Sigmoid colon (tissue), 7 donors: ENCODE results near the gene STK40. TPM values are rescaled to one million over a fixed set of nuclear protein-coding genes. Genes with fewer than 3 reads are reported as not detected.

Experiments
- DNase-seq: peaks from one replicate; pipeline ENCODE4 v3.0.0-alpha.2; 2019
- H3K27ac ChIP-seq, 4 donors: fragments of 200-600 bp; sonication (generic); one replicate each; pipeline ENCODE4 v1.5.1; 2016 to 2019; ENCODE audit warnings: mild to moderate bottlenecking in 1 of 4
- H3K27me3 ChIP-seq, 3 donors: fragments of 200-600 bp; sonication (generic); one replicate each; pipeline ENCODE4 v1.5.1; 2019; ENCODE audit warnings: mild to moderate bottlenecking in 1 of 3
- H3K36me3 ChIP-seq, 4 donors: fragments of 200-600 bp; sonication (generic); one replicate each; pipeline ENCODE4 v1.5.1; 2016 to 2019
- H3K4me1 ChIP-seq, 4 donors: fragments of 200-600 bp; sonication (generic); one replicate each; pipeline ENCODE4 v1.5.1; 2017 to 2019
- H3K4me3 ChIP-seq, 4 donors: fragments of 200-600 bp; sonication (generic); one replicate each; pipeline ENCODE4 v1.5.1; 2017 to 2019; ENCODE audit warnings: mild to moderate bottlenecking in 2 of 4, moderate library complexity in 1 of 4
- H3K9me3 ChIP-seq, 4 donors: fragments of 200-600 bp in 3 of 4; sonication (generic) in 3 of 4; one replicate each; pipeline versions ENCODE4 v1.5.1 to v1.6.1; 2013 to 2019
- EP300 ChIP-seq, 4 donors: sonication (generic); formaldehyde crosslinking; IDR thresholded peaks; one replicate each; pipeline ENCODE4 v1.6.1; 2017; ENCODE audit warnings: antibody characterized with exemption in 4 of 4
- POLR2A ChIP-seq, 2 donors: fragments of 450-650 bp; IDR thresholded peaks; one replicate each; pipeline ENCODE4 v1.6.1; 2016; ENCODE audit warnings: antibody characterized with exemption in 2 of 2, mild to moderate bottlenecking in 2 of 2, moderate library complexity in 2 of 2
- POLR2AphosphoS5 ChIP-seq, 4 donors: sonication (generic); formaldehyde crosslinking; IDR thresholded peaks; one replicate each; pipeline ENCODE4 v1.6.1; 2017; ENCODE audit warnings: antibody characterized with exemption in 4 of 4
- WGBS, 2 donors: extraction: QIAGEN DNeasy Blood & Tissue Kit; methylation state at CpG; one replicate each; pipeline ENCODE4 v1.1.7; 2013; 5-methylcytosine and 5-hydroxymethylcytosine counted together
- intact Hi-C: fragments of 100-400 bp; cut with DNase I; formaldehyde crosslinking; loops from one replicate; pipeline ENCODE4 v1.15.1; 2023
- polyA plus RNA-seq, 3 donors: library from polyadenylated mRNA; stranded (reverse); fragments of 200-250 nt; gene quantifications; one replicate each; pipeline ENCODE4 v1.2.3, GENCODE V29; 2013
- total RNA-seq, 4 donors: library from RNA; depleted of rRNA; stranded (reverse); fragments of >200 nt; gene quantifications; one replicate each; pipeline ENCODE4 v1.1.0, GENCODE V29; 2016
- TF ChIP-seq, protein P1 (sequence below), 4 experiments: fragments of 450-650 bp in 3 of 4; fragments of 200-600 bp in 1 of 4; IDR thresholded peaks; one replicate each; pipeline ENCODE4 v1.5.1; 2016 to 2019; ENCODE audit warnings: antibody characterized with exemption in 4 of 4, mild to moderate bottlenecking in 3 of 4, moderate library complexity in 2 of 4
- donor health status: healthy with polysubstance abuse.
- donor health status: Bipolar disorder and iron deficiency.
- donor health status: healthy.

The STK40 gene
- total and polyA plus RNA-seq, 7 donors = 27.6 to 55.6 (median 40.7) TPM

GRCh38 chr1:36372617-36373016, 13.1 kb downstream of the STK40 start:
- DNase-seq = no peak
- 81 to 91% methylated on average over 3 of the region's 3 CpGs for WGBS, 2 donors
- intact Hi-C loops = no loop called here
- H3K9me3 ChIP-seq = no peaks in the 10 kb centered on the region
- no peak for TF ChIP-seq POLR2AphosphoS5 (IDR thresholded peaks at IDR 0.05)
- no peak for TF ChIP-seq POLR2A (IDR thresholded peaks at IDR 0.05)
- TF ChIP-seq, protein P1, sequence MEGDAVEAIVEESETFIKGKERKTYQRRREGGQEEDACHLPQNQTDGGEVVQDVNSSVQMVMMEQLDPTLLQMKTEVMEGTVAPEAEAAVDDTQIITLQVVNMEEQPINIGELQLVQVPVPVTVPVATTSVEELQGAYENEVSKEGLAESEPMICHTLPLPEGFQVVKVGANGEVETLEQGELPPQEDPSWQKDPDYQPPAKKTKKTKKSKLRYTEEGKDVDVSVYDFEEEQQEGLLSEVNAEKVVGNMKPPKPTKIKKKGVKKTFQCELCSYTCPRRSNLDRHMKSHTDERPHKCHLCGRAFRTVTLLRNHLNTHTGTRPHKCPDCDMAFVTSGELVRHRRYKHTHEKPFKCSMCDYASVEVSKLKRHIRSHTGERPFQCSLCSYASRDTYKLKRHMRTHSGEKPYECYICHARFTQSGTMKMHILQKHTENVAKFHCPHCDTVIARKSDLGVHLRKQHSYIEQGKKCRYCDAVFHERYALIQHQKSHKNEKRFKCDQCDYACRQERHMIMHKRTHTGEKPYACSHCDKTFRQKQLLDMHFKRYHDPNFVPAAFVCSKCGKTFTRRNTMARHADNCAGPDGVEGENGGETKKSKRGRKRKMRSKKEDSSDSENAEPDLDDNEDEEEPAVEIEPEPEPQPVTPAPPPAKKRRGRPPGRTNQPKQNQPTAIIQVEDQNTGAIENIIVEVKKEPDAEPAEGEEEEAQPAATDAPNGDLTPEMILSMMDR (IDR thresholded peaks at IDR 0.05) = no peak
- no peak for TF ChIP-seq EP300 (IDR thresholded peaks at IDR 0.05)
- peaks cover 0 to 64% (median 53%) of the 10 kb centered on the region in 4 donors for H3K4me1 ChIP-seq
- no peak overlapping the region for H3K4me3 ChIP-seq
- H3K27me3 ChIP-seq = no peaks in the 10 kb centered on the region
- peaks cover 0 to 5% (median 2%) of the 10 kb centered on the region in 4 donors for H3K36me3 ChIP-seq
- H3K27ac ChIP-seq = peak overlapping the region; percentile 86 to 96 (median 88)

DNA sequence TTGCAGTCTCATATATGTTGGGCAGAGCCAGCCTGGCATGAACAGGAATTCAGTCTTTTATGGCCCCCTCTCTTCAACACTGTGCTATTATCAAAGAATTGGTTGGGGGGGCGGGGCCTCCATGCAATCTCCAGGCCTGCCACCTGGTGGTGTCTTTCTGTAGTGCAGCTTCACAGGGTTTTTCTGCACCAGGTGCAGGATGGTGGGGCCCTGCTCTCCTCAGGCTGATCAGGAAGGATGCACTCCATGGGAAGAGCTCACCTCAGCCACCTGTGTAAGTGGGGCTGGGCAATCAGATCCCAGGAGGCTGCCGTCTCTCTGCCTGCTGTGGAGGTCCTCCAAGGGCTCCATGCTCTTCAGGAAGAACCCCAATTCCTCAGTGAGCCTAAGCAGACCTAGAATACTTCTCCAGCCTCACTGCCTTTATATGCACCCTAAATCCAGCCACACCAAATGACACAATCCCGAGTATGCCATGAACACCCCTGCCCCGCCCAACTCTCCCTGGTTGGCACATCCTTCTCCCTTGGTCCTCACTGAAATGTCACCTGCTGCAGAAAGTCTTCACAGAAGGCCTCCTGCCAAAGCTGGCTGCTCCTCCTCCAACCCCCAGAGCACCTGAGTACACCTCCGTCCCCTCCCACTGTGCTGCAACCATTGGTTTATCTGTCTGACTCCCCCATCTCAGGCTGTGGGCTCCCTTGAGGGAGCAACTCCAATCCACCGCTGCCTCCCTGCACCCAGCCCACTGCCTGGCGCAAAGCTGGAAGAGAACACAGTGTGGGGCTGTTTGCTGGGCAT, 16.5 kb downstream of the STK40 start:
- no peaks in the 10 kb centered on the region for H3K27me3 ChIP-seq
- H3K9me3 ChIP-seq = no peaks in the 10 kb centered on the region
- TF ChIP-seq, protein P1 (IDR thresholded peaks at IDR 0.05) = peak; percentile 82 to 97 (median 94)
- TF ChIP-seq EP300 (IDR thresholded peaks at IDR 0.05) (no peak), POLR2AphosphoS5 (IDR thresholded peaks at IDR 0.05) (no peak), POLR2A (IDR thresholded peaks at IDR 0.05) (no peak)
- H3K4me3 ChIP-seq = no peak overlapping the region
- 42 to 49% methylated on average over 7 of the region's 7 CpGs for WGBS, 2 donors
- peak overlapping the region in 3 of 4 donors; percentile 13 to 46 (median 33) for H3K27ac ChIP-seq
- peaks cover 0 to 10% (median 5%) of the 10 kb centered on the region in 4 donors for H3K36me3 ChIP-seq
- H3K4me1 ChIP-seq = peaks cover 0 to 66% (median 60%) of the 10 kb centered on the region in 4 donors
- intact Hi-C loops = loop anchor here (2.0 to 5.0 kb wide), 4 partner anchors 18 to 62 kb away; partner anchors contain the start of gene SH3D21
- DNase-seq = peak; percentile 86

- TF ChIP-seq POLR2AphosphoS5 (IDR thresholded peaks at IDR 0.05) = no peak
- no peaks in the 10 kb centered on the region for H3K9me3 ChIP-seq
- no peak for DNase-seq
- no peak overlapping the region for H3K4me3 ChIP-seq
- peaks cover 0 to 14% (median 8%) of the 10 kb centered on the region in 4 donors for H3K36me3 ChIP-seq
- no peaks in the 10 kb centered on the region for H3K27me3 ChIP-seq
- peaks cover 0 to 52% (median 45%) of the 10 kb centered on the region in 4 donors for H3K4me1 ChIP-seq
- no peak overlapping the region for H3K27ac ChIP-seq
- intact Hi-C loops = loop anchor here (2.0 to 5.0 kb wide), 4 partner anchors 17 to 60 kb away; partner anchors contain the start of gene SH3D21
- 38 to 77% methylated on average over 4 of the region's 4 CpGs for WGBS, 2 donors
Observed at GRCh38 chr1:36367798-36368197, 17.9 kb downstream of the STK40 start.

GRCh38 chr1:36367066-36367465, 18.7 kb downstream of the STK40 start:
- 71 to 89% methylated on average over 5 of the region's 5 CpGs for WGBS, 2 donors
- H3K27ac ChIP-seq = peak overlapping the region in 2 of 4 donors; percentile 3 to 66
- H3K4me1 ChIP-seq = peaks cover 0 to 44% (median 39%) of the 10 kb centered on the region in 4 donors
- DNase-seq = no peak
- peaks cover 0 to 21% (median 11%) of the 10 kb centered on the region in 4 donors for H3K36me3 ChIP-seq
- intact Hi-C loops = loop anchor here (5.0 kb wide), 1 partner anchor 60 kb away; the partner anchor contains the start of gene SH3D21
- no peaks in the 10 kb centered on the region for H3K27me3 ChIP-seq
- H3K4me3 ChIP-seq = no peak overlapping the region
- TF ChIP-seq POLR2A (IDR thresholded peaks at IDR 0.05) (no peak), POLR2AphosphoS5 (IDR thresholded peaks at IDR 0.05) (no peak), EP300 (IDR thresholded peaks at IDR 0.05) (no peak)
- TF ChIP-seq, protein P1 (IDR thresholded peaks at IDR 0.05) = no peak
- H3K9me3 ChIP-seq = no peaks in the 10 kb centered on the region

GRCh38 chr1:36366091-36366661, 19.5 kb downstream of the STK40 start:
- Histone ChIP-seq H3K4me3 (no peak overlapping the region), H3K4me1 (peaks cover 0 to 36% (median 34%) of the 10 kb centered on the region in 4 donors), H3K27ac (peak overlapping the region; percentile 2 to 66 (median 46)), H3K9me3 (no peaks in the 10 kb centered on the region), H3K36me3 (peaks cover 0 to 28% (median 12%) of the 10 kb centered on the region in 4 donors), H3K27me3 (no peaks in the 10 kb centered on the region)
- DNase-seq = peak; percentile 74
- intact Hi-C loops = loop anchor here (5.0 kb wide), 1 partner anchor 59 kb away; the partner anchor contains the start of gene SH3D21
- TF ChIP-seq, protein P1 (IDR thresholded peaks at IDR 0.05) = no peak
- TF ChIP-seq POLR2AphosphoS5 (IDR thresholded peaks at IDR 0.05) (no peak), EP300 (IDR thresholded peaks at IDR 0.05) (no peak), POLR2A (IDR thresholded peaks at IDR 0.05) (no peak)
- WGBS, 2 donors = 54 to 83% methylated on average over 18 of the region's 18 CpGs
